ENCODE data around the gene CBX3. TPM values are rescaled to one million over a fixed set of nuclear protein-coding genes. Genes with fewer than 3 reads are reported as not detected.
"Not testable (repeated sequence)": the region's sequence is repeated elsewhere in the genome, so short reads cannot be mapped to it uniquely, and the experiment has no call there.

CBX3 gene
- total and polyA plus RNA-seq, 5 experiments from 2014 or later = 105 to 205 (median 114) TPM

- ATAC-seq = no peak
- H3K27me3 Mint-ChIP-seq = no peaks in the 10 kb centered on the region
- no peak overlapping the region for H3K4me3 Mint-ChIP-seq
- peaks cover 0 to 48% (median 15%) of the 10 kb centered on the region in 3 donors for H3K36me3 Mint-ChIP-seq
- no peak for DNase-seq
- peaks cover 7 to 14% (median 10%) of the 10 kb centered on the region in 4 donors for H3K4me1 Mint-ChIP-seq
- POLR2A ChIA-PET = interaction anchor here (0.5 to 2.1 kb wide), 4 partner anchors 9 to 321 kb away, joined by 3 to 9 read pairs (median 5); partner anchors contain the start of gene CBX3
- H3K9me3 Mint-ChIP-seq = no peaks in the 10 kb centered on the region
- H3K27ac Mint-ChIP-seq = peak overlapping the region in 1 of 10 donors; percentile 81
Observed at GRCh38 chr7:26213807-26214515, 12.4 kb downstream of the CBX3 start.

- no peaks in the 10 kb centered on the region for H3K9me3 Mint-ChIP-seq
- no peaks in the 10 kb centered on the region for H3K27me3 Mint-ChIP-seq
- no peak overlapping the region for H3K4me3 Mint-ChIP-seq
- H3K4me1 Mint-ChIP-seq = peaks cover 0 to 5% (median 4%) of the 10 kb centered on the region in 4 donors
- peaks cover 0 to 28% (median 11%) of the 10 kb centered on the region in 3 donors for H3K36me3 Mint-ChIP-seq
- DNase-seq = no peak
- POLR2A ChIA-PET = interaction anchor here (1.2 kb wide), 1 partner anchor 14 kb away, joined by 6 read pairs; the partner anchor contains the start of gene CBX3
- no peak for ATAC-seq
- no peak overlapping the region for H3K27ac Mint-ChIP-seq
Observed at GRCh38 chr7:26216049-26216448, 14.5 kb downstream of the CBX3 start.

GRCh38 chr7:26224359-26224758, 22.8 kb downstream of the CBX3 start:
- Mint-ChIP-seq H3K9me3 (no peaks in the 10 kb centered on the region), H3K27ac (no peak overlapping the region), H3K4me1 (peaks cover 0 to 2% (median 0%) of the 10 kb centered on the region in 4 donors), H3K36me3 (no peaks in the 10 kb centered on the region), H3K27me3 (peaks cover 0 to 7% (median 1%) of the 10 kb centered on the region in 5 donors), H3K4me3 (no peak overlapping the region)
- ATAC-seq (no peak), DNase-seq (no peak)
- POLR2A ChIA-PET = no interaction called here

- no peak for ATAC-seq
- Mint-ChIP-seq H3K27ac (no peak overlapping the region), H3K9me3 (no peaks in the 10 kb centered on the region), H3K36me3 (no peaks in the 10 kb centered on the region), H3K4me1 (peaks cover 0 to 2% (median 0%) of the 10 kb centered on the region in 4 donors), H3K4me3 (no peak overlapping the region), H3K27me3 (peaks cover 0 to 7% (median 1%) of the 10 kb centered on the region in 5 donors)
- DNase-seq = no peak
- POLR2A ChIA-PET = no interaction called here
Observed at GRCh38 chr7:26227987-26228386, 26.4 kb downstream of the CBX3 start.

GRCh38 chr7:26233902-26234511, 32.5 kb downstream of the CBX3 start:
- ATAC-seq = no peak
- no peak for DNase-seq
- Mint-ChIP-seq H3K4me1 (no peaks in the 10 kb centered on the region), H3K36me3 (no peaks in the 10 kb centered on the region), H3K4me3 (no peak overlapping the region), H3K27me3 (peaks cover 0 to 6% (median 0%) of the 10 kb centered on the region in 5 donors), H3K27ac (no peak overlapping the region), H3K9me3 (no peaks in the 10 kb centered on the region)
- POLR2A ChIA-PET = interaction anchor here (0.6 to 0.8 kb wide), 2 partner anchors 25 to 284 kb away, joined by 3 to 4 read pairs; no protein-coding TSS in a partner anchor

- POLR2A ChIA-PET = no interaction called here
- Mint-ChIP-seq H3K4me3 (no peak overlapping the region), H3K4me1 (no peaks in the 10 kb centered on the region), H3K36me3 (no peaks in the 10 kb centered on the region), H3K27me3 (peaks cover 0 to 6% (median 0%) of the 10 kb centered on the region in 5 donors), H3K9me3 (no peaks in the 10 kb centered on the region), H3K27ac (peak overlapping the region in 1 of 10 donors; percentile 69)
- ATAC-seq (no peak), DNase-seq (no peak)
Observed at GRCh38 chr7:26237035-26237807, 35.7 kb downstream of the CBX3 start.

GRCh38 chr7:26238032-26238431, 36.5 kb downstream of the CBX3 start:
- POLR2A ChIA-PET = no interaction called here
- H3K4me1 Mint-ChIP-seq = no peaks in the 10 kb centered on the region
- no peak for DNase-seq
- no peaks in the 10 kb centered on the region for H3K9me3 Mint-ChIP-seq
- no peaks in the 10 kb centered on the region for H3K36me3 Mint-ChIP-seq
- H3K27me3 Mint-ChIP-seq = peaks cover 0 to 6% (median 1%) of the 10 kb centered on the region in 5 donors
- H3K4me3 Mint-ChIP-seq = no peak overlapping the region
- no peak for ATAC-seq
- no peak overlapping the region for H3K27ac Mint-ChIP-seq

GRCh38 chr7:26245150-26245549, 43.6 kb downstream of the CBX3 start:
- ATAC-seq (no peak), DNase-seq (no peak)
- POLR2A ChIA-PET = no interaction called here
- Mint-ChIP-seq H3K4me3 (no peak overlapping the region), H3K4me1 (peaks cover 0 to 4% (median under 1%) of the 10 kb centered on the region in 4 donors), H3K9me3 (no peaks in the 10 kb centered on the region), H3K27ac (no peak overlapping the region), H3K36me3 (no peaks in the 10 kb centered on the region), H3K27me3 (peaks cover 0 to 2% (median 0%) of the 10 kb centered on the region in 5 donors)

- ATAC-seq (peak in 1 of 2 donors; percentile 58), DNase-seq (peak in 3 of 10 donors; percentile 3 to 18 (median 3))
- no peaks in the 10 kb centered on the region for H3K27me3 Mint-ChIP-seq
- H3K4me3 Mint-ChIP-seq = no peak overlapping the region
- peak overlapping the region in 4 of 10 donors; percentile 26 to 74 (median 30) for H3K27ac Mint-ChIP-seq
- H3K4me1 Mint-ChIP-seq = peaks cover 0 to 4% (median 1%) of the 10 kb centered on the region in 4 donors
- no peaks in the 10 kb centered on the region for H3K9me3 Mint-ChIP-seq
- POLR2A ChIA-PET = no interaction called here
- H3K36me3 Mint-ChIP-seq = no peaks in the 10 kb centered on the region
Observed at GRCh38 chr7:26250239-26250638, 48.7 kb downstream of the CBX3 start.

- H3K9me3 Mint-ChIP-seq, POLR2A ChIA-PET, H3K4me1 Mint-ChIP-seq, ATAC-seq, DNase-seq, H3K4me3 Mint-ChIP-seq, H3K36me3 Mint-ChIP-seq, H3K27ac Mint-ChIP-seq: not testable (repeated sequence)
- peaks cover 0 to 10% (median 1%) of the 10 kb centered on the region in 5 donors for H3K27me3 Mint-ChIP-seq
Observed at GRCh38 chr7:26261866-26262265, 60.3 kb downstream of the CBX3 start.

Measured in naive thymus-derived CD8-positive, alpha-beta T cell (primary cell).